Endothelial cell of umbilical vein (primary cell): ENCODE data around the gene EFCAB5. TPM values are rescaled to one million over a fixed set of nuclear protein-coding genes. Genes with fewer than 3 reads are reported as not detected.
"Not testable (repeated sequence)": the region's sequence is repeated elsewhere in the genome, so short reads cannot be mapped to it uniquely, and the experiment has no call there.

Experiments
- BruUV-seq: library from RNA; stranded (reverse); fragments of 400-500 nt; replicated peaks from 2 replicates; lab custom pipeline; 2021; lab: Mats Ljungman, UMichigan
- CTCF ChIA-PET: fragments of 300-600, 350-600 bp; sonication (Branson Sonifier 250); formaldehyde crosslinking; loops from one replicate; lab custom pipeline; 2021; ENCODE audit warnings: antibody characterized with exemption, inconsistent platforms; lab: Charles Lee
- POLR2A ChIA-PET: fragments of 300-600, 350-600 bp; sonication (Branson Sonifier 250); formaldehyde crosslinking; loops from one replicate; lab custom pipeline; 2021; ENCODE audit warnings: antibody characterized with exemption, inconsistent platforms; lab: Charles Lee
- DNase-seq: peaks from one replicate; pipeline ENCODE4 v3.0.0-alpha.2; 2011; ENCODE audit warnings: low read depth, low spot score
- FAIRE-seq: peaks from 2 replicates; lab custom pipeline; 2011; peaks lifted over from hg19 to GRCh38; lab: Jason Lieb, UNC
- H2AFZ ChIP-seq: 2 replicates; pipeline ENCODE4 v1.6.0; 2012; ENCODE audit warnings: low read depth, low read length, control low read depth, inconsistent platforms
- H3K27ac ChIP-seq: 2 replicates; pipeline ENCODE4 v1.5.1; 2011; ENCODE audit warnings: low read depth, mild to moderate bottlenecking, control low read depth, low read length, moderate library complexity; ENCODE audit not compliant: insufficient read depth
- H3K27me3 ChIP-seq, 2 experiments: 2 replicates each; pipeline versions ENCODE4 v1.6.0 to v1.6.1; 2011; ENCODE audit warnings: low read length in 2 of 2, mixed read lengths in 1 of 2; ENCODE audit not compliant: control insufficient read depth in 2 of 2, insufficient read depth in 2 of 2
- H3K36me3 ChIP-seq, 2 experiments: 2 replicates in 1 of 2; 3 replicates in 1 of 2; pipeline ENCODE4 v1.5.1; 2011; ENCODE audit warnings: low read length in 2 of 2, mild to moderate bottlenecking in 1 of 2, moderate library complexity in 1 of 2; ENCODE audit not compliant: control insufficient read depth in 2 of 2, insufficient read depth in 2 of 2; ENCODE audit errors: extremely low read depth in 1 of 2
- H3K4me1 ChIP-seq: 3 replicates; pipeline ENCODE4 v1.5.1; 2011; ENCODE audit warnings: mild to moderate bottlenecking, low read length; ENCODE audit not compliant: control insufficient read depth, insufficient read depth; ENCODE audit errors: extremely low read depth
- H3K4me2 ChIP-seq: 2 replicates; pipeline ENCODE4 v1.6.1; 2011; ENCODE audit warnings: low read length, control low read depth, mixed read lengths; ENCODE audit not compliant: insufficient read depth
- H3K4me3 ChIP-seq, 3 experiments: fragments of 200-600 bp in 1 of 3; sonication (generic), shearing (Covaris generic) in 1 of 3; replicated peaks in 1 of 3; 2 replicates each; pipeline ENCODE4 v1.5.1; 2011 to 2016; ENCODE audit warnings: control low read depth in 3 of 3, low read length in 3 of 3, mild to moderate bottlenecking in 2 of 3, inconsistent platforms in 1 of 3, low read depth in 1 of 3, moderate library complexity in 1 of 3; ENCODE audit not compliant: insufficient read depth in 1 of 3
- H3K79me2 ChIP-seq: 2 replicates; pipeline ENCODE4 v1.6.0; 2012; ENCODE audit warnings: low read length, inconsistent platforms; ENCODE audit not compliant: control insufficient read depth, insufficient read depth
- H3K9ac ChIP-seq: replicated peaks from 2 replicates; pipeline ENCODE3; 2011; ENCODE audit warnings: low read length, control low read depth; ENCODE audit not compliant: insufficient read depth; ENCODE audit errors: extremely low read depth
- H3K9me1 ChIP-seq: replicated peaks from 3 replicates; pipeline ENCODE4 v1.6.0; 2011; ENCODE audit warnings: mild to moderate bottlenecking, low read length; ENCODE audit not compliant: control insufficient read depth, insufficient read depth; ENCODE audit errors: extremely low read depth
- H3K9me3 ChIP-seq: replicated peaks from 2 replicates; pipeline ENCODE4 v1.5.1; 2012; ENCODE audit warnings: low read length, inconsistent platforms; ENCODE audit not compliant: control insufficient read depth, insufficient read depth
- H4K20me1 ChIP-seq: replicated peaks from 2 replicates; pipeline ENCODE3; 2011; ENCODE audit warnings: mild to moderate bottlenecking, low read length; ENCODE audit not compliant: control insufficient read depth, insufficient read depth; ENCODE audit errors: extremely low read depth
- CTCF ChIP-seq, 2 donors: IDR thresholded peaks; 1 replicate in 1 of 2; 2 replicates in 1 of 2; pipeline ENCODE4 v1.5.1; 2011; ENCODE audit warnings: low read length in 2 of 2, mild to moderate bottlenecking in 2 of 2, moderate library complexity in 2 of 2, control low read depth in 1 of 2, inconsistent platforms in 1 of 2, low read depth in 1 of 2; ENCODE audit not compliant: insufficient read depth in 1 of 2; ENCODE audit errors: extremely low read depth in 1 of 2
- EZH2 ChIP-seq: IDR thresholded peaks from 2 replicates; pipeline ENCODE4 v1.6.1; 2012; ENCODE audit warnings: borderline replicate concordance, low read depth, mild to moderate bottlenecking, moderate library complexity, low read length, inconsistent platforms; ENCODE audit not compliant: severe bottlenecking
- POLR2A ChIP-seq: IDR thresholded peaks from 2 replicates; pipeline ENCODE4 v1.6.1; 2012; ENCODE audit warnings: low read depth, mild to moderate bottlenecking, control low read depth, low read length
- dilution Hi-C: fragments of 300-500 bp; cut with MboI; formaldehyde crosslinking; loops from one replicate; pipeline ENCODE4 v1.15.0; 2019; ENCODE audit warnings: low sequenced_read_pairs; ENCODE audit not compliant: extremely low pct_ligation_motif_present
- intact Hi-C: fragments of 100-400 bp; cut with micrococcal nuclease; formaldehyde crosslinking; loops from one replicate; pipeline ENCODE4 v1.10.0; 2022
- polyA plus RNA-seq, 4 experiments: library from polyadenylated mRNA; depleted of rRNA in 3 of 4; stranded (reverse) in 3 of 4; unstranded in 1 of 4; fragments of >200 nt; gene quantifications; 2 replicates each; pipeline versions ENCODE4 v1.2.1 to v1.2.3, GENCODE V29; 2011 to 2012; ENCODE audit warnings: missing spikeins in 1 of 4
- total RNA-seq: library from RNA; stranded (reverse); gene quantifications from 2 replicates; pipeline ENCODE4 v1.2.3, GENCODE V29; 2021

Gene EFCAB5
- total and polyA plus RNA-seq, 2 donors (not counting 3 experiments of a cell fraction or from before 2014, with no cell fraction given), result 0.04 to 0.40 TPM

DNA sequence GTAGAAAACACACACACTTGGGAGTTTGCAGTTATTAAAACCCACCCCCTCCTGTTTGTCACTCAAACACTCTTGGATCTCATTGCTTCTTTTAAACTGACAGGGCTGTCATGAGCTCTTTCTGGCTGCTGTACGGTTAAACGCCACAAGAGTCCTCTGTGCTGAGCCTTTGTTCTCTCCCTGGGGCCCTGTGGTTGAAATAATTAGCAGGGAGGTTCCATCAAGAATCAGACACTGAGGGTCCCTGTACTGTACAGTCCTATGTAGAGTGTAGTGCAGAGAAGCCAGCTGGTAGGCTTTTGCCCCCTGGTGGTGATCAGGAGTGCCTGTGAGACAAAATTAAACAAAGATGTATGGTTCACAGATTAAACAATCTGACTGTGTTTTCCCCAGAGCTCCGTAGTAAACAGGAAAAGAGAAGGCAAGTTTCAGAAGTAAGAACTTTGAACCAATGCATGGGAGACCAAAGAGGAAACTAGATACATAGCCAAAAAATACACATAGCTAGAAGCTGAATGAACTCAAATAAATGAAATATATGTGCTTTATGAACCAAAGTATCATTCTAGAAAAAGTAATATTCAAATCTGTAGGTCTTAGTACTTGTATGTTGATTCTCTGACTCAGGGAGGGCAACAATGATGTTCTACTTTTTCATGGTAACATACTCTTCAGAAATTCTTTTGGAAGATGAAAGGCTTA lies 10.1 kb upstream of the EFCAB5 start:
- dilution Hi-C loops (no loop called here), intact Hi-C loops (loop anchor here (1.0 to 10.0 kb wide), 5 partner anchors 63 to 314 kb away; no protein-coding TSS in a partner anchor)
- H3K79me2 ChIP-seq, result peaks cover 27% of the 10 kb centered on the region
- FAIRE-seq, result peak; percentile 84
- H3K9me3 ChIP-seq, result no peaks in the 10 kb centered on the region
- no peaks in the 10 kb centered on the region for H3K36me3 ChIP-seq
- no peak overlapping the region for H3K9ac ChIP-seq
- ChIA-PET POLR2A (interaction anchor here (0.7 to 1.3 kb wide), 2 partner anchors 292 kb away, joined by 3 to 11 read pairs; no protein-coding TSS in a partner anchor), CTCF (interaction anchor here (0.6 to 9.9 kb wide), 53 partner anchors 9 to 350 kb away, joined by 3 to 428 read pairs (median 5); partner anchors contain the start of gene EFCAB5)
- no peaks in the 10 kb centered on the region for H3K27me3 ChIP-seq
- H3K4me3 ChIP-seq, result peak overlapping the region in 1 of 3 experiments; percentile 66
- DNase-seq, result peak; percentile 86
- BruUV-seq, result no TSS peak
- no peak overlapping the region for H3K27ac ChIP-seq
- H2AFZ ChIP-seq, result peak overlapping the region; percentile 38
- H4K20me1 ChIP-seq, result no peaks in the 10 kb centered on the region
- peaks cover 34% of the 10 kb centered on the region for H3K4me1 ChIP-seq
- peak overlapping the region; percentile 94 for H3K4me2 ChIP-seq
- no peaks in the 10 kb centered on the region for H3K9me1 ChIP-seq
- TF ChIP-seq EZH2 (no peak), CTCF (IDR thresholded peaks at IDR 0.05; ENCODE audit: extremely low read depth in 1 of 2, insufficient read depth in 1 of 2, low read depth in 1 of 2, low read length in 2 of 2) (peak; percentile 81 to 87)

GRCh38 chr17:29933379-29933778 lies 8.1 kb upstream of the EFCAB5 start:
- TF ChIP-seq POLR2A (no peak), CTCF (IDR thresholded peaks at IDR 0.05; ENCODE audit: extremely low read depth in 1 of 2, insufficient read depth in 1 of 2, low read depth in 1 of 2, low read length in 2 of 2) (peak in 1 of 2 donors; percentile 20)
- ChIA-PET POLR2A (no interaction called here), CTCF (interaction anchor here (0.9 to 9.9 kb wide), 14 partner anchors 9 to 316 kb away, joined by 3 to 428 read pairs (median 6); no protein-coding TSS in a partner anchor)
- peaks cover 17% of the 10 kb centered on the region for H3K4me1 ChIP-seq
- DNase-seq, result peak; percentile 24
- H3K27me3 ChIP-seq, result no peaks in the 10 kb centered on the region
- H3K27ac ChIP-seq, result no peak overlapping the region
- no peaks in the 10 kb centered on the region for H3K36me3 ChIP-seq
- BruUV-seq, result no TSS peak
- H3K4me2 ChIP-seq, result no peak overlapping the region
- H3K4me3 ChIP-seq, result no peak overlapping the region
- intact Hi-C loops (loop anchor here (10.0 kb wide), 1 partner anchor 161 kb away; no protein-coding TSS in a partner anchor), dilution Hi-C loops (no loop called here)
- H2AFZ ChIP-seq, result no peak overlapping the region
- H3K9me3 ChIP-seq, result no peaks in the 10 kb centered on the region
- no peak overlapping the region for H3K9ac ChIP-seq
- peaks cover 9% of the 10 kb centered on the region for H3K79me2 ChIP-seq
- no peak for FAIRE-seq
- H3K9me1 ChIP-seq, result no peaks in the 10 kb centered on the region
- H4K20me1 ChIP-seq, result no peaks in the 10 kb centered on the region

DNA sequence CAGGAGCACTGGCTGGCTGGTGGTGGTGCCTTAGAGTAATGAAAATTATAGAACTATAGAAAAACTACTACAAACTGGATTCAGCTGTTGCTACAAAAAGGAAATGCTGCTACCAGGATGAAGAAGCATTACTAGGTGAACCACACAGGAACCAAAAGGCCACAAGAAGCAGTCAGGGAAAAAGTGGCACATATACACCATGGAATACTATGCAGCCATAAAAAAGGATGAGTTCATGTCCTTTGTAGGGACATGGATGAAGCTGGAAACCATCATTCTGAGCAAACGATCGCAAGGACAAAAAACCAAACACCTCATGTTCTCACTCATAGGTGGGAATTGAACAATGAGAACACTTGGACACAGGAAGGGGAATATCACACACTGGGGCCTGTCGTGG lies 5.5 kb upstream of the EFCAB5 start:
- DNase-seq, H3K79me2 ChIP-seq, dilution Hi-C loops, H3K27ac ChIP-seq, H3K9me3 ChIP-seq, H3K4me2 ChIP-seq, FAIRE-seq, H3K9ac ChIP-seq, H3K27me3 ChIP-seq, BruUV-seq, H3K36me3 ChIP-seq, H2AFZ ChIP-seq, H3K9me1 ChIP-seq, H4K20me1 ChIP-seq, POLR2A ChIA-PET, H3K4me1 ChIP-seq, H3K4me3 ChIP-seq: not testable (repeated sequence)
- CTCF ChIA-PET, result interaction anchor here (1.1 to 9.9 kb wide), 5 partner anchors 57 to 158 kb away, joined by 3 to 428 read pairs (median 10); no protein-coding TSS in a partner anchor
- intact Hi-C loops, result loop anchor here (10.0 kb wide), 1 partner anchor 159 kb away; no protein-coding TSS in a partner anchor
